SK-N-SH treated with all-trans-retinoic acid at 6 μM for 48 hours (cell line): Measurements from ENCODE around the gene TSGA10IP.
"Not testable (repeated sequence)": the region's sequence is repeated elsewhere in the genome, so short reads cannot be mapped to it uniquely, and the experiment has no call there.

Experiments
- ATAC-seq: fragments of 200-7000 bp; cut with Tn5 transposase; 3 replicates; pipeline ENCODE4 v1.9.1; 2020; ENCODE audit warnings: mild to moderate bottlenecking, moderate library complexity
- ARNTL ChIP-seq: fragments of 450-650 bp; formaldehyde crosslinking; IDR thresholded peaks from 2 replicates; pipeline ENCODE4 v1.5.0; 2020; ENCODE audit warnings: low read depth, mild to moderate bottlenecking, moderate library complexity, borderline replicate concordance
- BACH2 ChIP-seq: fragments of 250-450 bp; sonication (Bioruptor Pico); IDR thresholded peaks from 2 replicates; pipeline ENCODE4 v1.9.0; 2021; ENCODE audit warnings: mild to moderate bottlenecking, borderline replicate concordance
- CREB5 ChIP-seq: fragments of 250-450 bp; sonication (Bioruptor Pico); IDR thresholded peaks from 2 replicates; pipeline ENCODE4 v1.5.1; 2020; ENCODE audit warnings: low read depth, mild to moderate bottlenecking, moderate library complexity
- CSDC2 ChIP-seq: fragments of 250-450 bp; sonication (Bioruptor Pico); IDR thresholded peaks from 2 replicates; pipeline ENCODE4 v1.5.0; 2020; ENCODE audit warnings: mild to moderate bottlenecking, moderate library complexity
- CSRNP3 ChIP-seq: fragments of 250-450 bp; sonication (Bioruptor Pico); IDR thresholded peaks from 2 replicates; pipeline ENCODE4 v1.5.1; 2021; ENCODE audit warnings: mild to moderate bottlenecking, moderate library complexity
- ESRRG ChIP-seq: fragments of 250-450 bp; sonication (Bioruptor Pico); IDR thresholded peaks from 2 replicates; pipeline ENCODE4 v1.6.1; 2021; ENCODE audit warnings: mild to moderate bottlenecking
- GLIS3 ChIP-seq: fragments of 250-450 bp; sonication (Bioruptor Pico); IDR thresholded peaks from 2 replicates; pipeline ENCODE4 v1.5.0; 2020; ENCODE audit warnings: mild to moderate bottlenecking, moderate library complexity
- ISL1 ChIP-seq: fragments of 250-450 bp; sonication (Bioruptor Pico); IDR thresholded peaks from 2 replicates; pipeline ENCODE4 v2.1.2; 2022; ENCODE audit warnings: mild to moderate bottlenecking, moderate library complexity
- OSR1 ChIP-seq: fragments of 250-450 bp; sonication (Bioruptor Pico); IDR thresholded peaks from 2 replicates; pipeline ENCODE4 v1.8.0; 2022; ENCODE audit warnings: moderate library complexity, mild to moderate bottlenecking, inconsistent platforms
- PATZ1 ChIP-seq: fragments of 250-450 bp; sonication (Bioruptor Pico); IDR thresholded peaks from 2 replicates; pipeline ENCODE4 v1.8.0; 2020; ENCODE audit warnings: mild to moderate bottlenecking, moderate library complexity, borderline replicate concordance
- POU6F1 ChIP-seq: fragments of 250-450 bp; sonication (Bioruptor Pico); IDR thresholded peaks from 2 replicates; pipeline ENCODE4 v1.8.0; 2021; ENCODE audit warnings: low read depth, mild to moderate bottlenecking, moderate library complexity, borderline replicate concordance
- PPARA ChIP-seq: fragments of 250-450 bp; sonication (Bioruptor Pico); IDR thresholded peaks from 2 replicates; pipeline ENCODE4 v1.5.0; 2020; ENCODE audit warnings: mild to moderate bottlenecking, borderline replicate concordance
- RARB ChIP-seq: fragments of 250-450 bp; sonication (Bioruptor Pico); IDR thresholded peaks from 2 replicates; pipeline ENCODE4 v1.8.0; 2021; ENCODE audit warnings: mild to moderate bottlenecking, moderate library complexity
- SNAI2 ChIP-seq: fragments of 250-450 bp; sonication (Bioruptor Pico); IDR thresholded peaks from 2 replicates; pipeline ENCODE4 v1.5.0; 2020; ENCODE audit warnings: mild to moderate bottlenecking, moderate library complexity
- TCF4 ChIP-seq: fragments of 250-450 bp; sonication (Bioruptor Pico); IDR thresholded peaks from 2 replicates; pipeline ENCODE4 v1.8.0; 2021; ENCODE audit warnings: mild to moderate bottlenecking, moderate library complexity, borderline replicate concordance
- TOX ChIP-seq: fragments of 250-450 bp; sonication (Bioruptor Pico); IDR thresholded peaks from 2 replicates; pipeline ENCODE4 v1.8.0; 2021; ENCODE audit warnings: mild to moderate bottlenecking, moderate library complexity, borderline replicate concordance
- ZC3H10 ChIP-seq: fragments of 250-450 bp; sonication (Bioruptor Pico); IDR thresholded peaks from 2 replicates; pipeline ENCODE4 v1.5.1; 2021; ENCODE audit warnings: mild to moderate bottlenecking, moderate library complexity
- ZFP3 ChIP-seq: fragments of 250-450 bp; sonication (Bioruptor Pico); IDR thresholded peaks from 2 replicates; pipeline ENCODE4 v1.5.0; 2020; ENCODE audit warnings: mild to moderate bottlenecking, moderate library complexity
- ZNF565 ChIP-seq: fragments of 450-650 bp; formaldehyde crosslinking; conservative IDR thresholded peaks from 2 replicates; pipeline ENCODE4 v1.5.0; 2020; ENCODE audit warnings: low read depth, mild to moderate bottlenecking, moderate library complexity
- ZNF70 ChIP-seq: fragments of 450-650 bp; formaldehyde crosslinking; IDR thresholded peaks from 2 replicates; pipeline ENCODE4 v1.5.0; 2020; ENCODE audit warnings: mild to moderate bottlenecking, moderate library complexity
- ZNF8 ChIP-seq: fragments of 450-650 bp; formaldehyde crosslinking; IDR thresholded peaks from 2 replicates; pipeline ENCODE4 v1.5.0; 2020; ENCODE audit warnings: mild to moderate bottlenecking, moderate library complexity

The TSGA10IP gene

GRCh38 chr11:65947133-65947532 lies 1.9 kb downstream of the TSGA10IP start:
- TF ChIP-seq RARB (CRISPR knock-in tag), result no peak
- ATAC-seq, result no peak; the same call in 2 of the 3 replicates

- TF ChIP-seq CREB5 (CRISPR knock-in tag) (no peak), ESRRG (CRISPR knock-in tag) (no peak), ISL1 (CRISPR knock-in tag) (no peak), CSDC2 (CRISPR knock-in tag) (no peak), TOX (CRISPR knock-in tag) (no peak), POU6F1 (CRISPR knock-in tag) (no peak), BACH2 (CRISPR knock-in tag) (no peak), ARNTL (CRISPR knock-in tag) (no peak), ZC3H10 (no peak), CSRNP3 (CRISPR knock-in tag) (no peak), PATZ1 (CRISPR knock-in tag) (no peak), TCF4 (CRISPR knock-in tag) (no peak), SNAI2 (CRISPR knock-in tag) (no peak), ZFP3 (CRISPR knock-in tag) (no peak), OSR1 (no peak), RARB (CRISPR knock-in tag) (no peak), PPARA (no peak), ZNF8 (CRISPR knock-in tag) (no peak), ZNF70 (CRISPR knock-in tag) (no peak), ZNF565 (CRISPR knock-in tag) (no peak)
- ATAC-seq, result no peak
Measured at GRCh38 chr11:65947603-65948125, 2.4 kb downstream of the TSGA10IP start.

GRCh38 chr11:65950711-65951110 lies 5.4 kb downstream of the TSGA10IP start:
- not testable (repeated sequence) for ATAC-seq

- not testable (repeated sequence) for ATAC-seq
Measured at GRCh38 chr11:65951641-65952040, 6.4 kb downstream of the TSGA10IP start.

- ATAC-seq, result no peak
- TF ChIP-seq ZNF8 (CRISPR knock-in tag), result no peak
- no peak for TF ChIP-seq CSRNP3 (CRISPR knock-in tag)
- no peak for TF ChIP-seq ZNF565 (CRISPR knock-in tag)
- TF ChIP-seq TCF4 (CRISPR knock-in tag), result no peak
- TF ChIP-seq PATZ1 (CRISPR knock-in tag), result no peak
- TF ChIP-seq GLIS3 (CRISPR knock-in tag), result no peak
- TF ChIP-seq CREB5 (CRISPR knock-in tag), result no peak
- no peak for TF ChIP-seq ESRRG (CRISPR knock-in tag)
- no peak for TF ChIP-seq OSR1
- no peak for TF ChIP-seq RARB (CRISPR knock-in tag)
Measured at GRCh38 chr11:65952052-65952521, 6.8 kb downstream of the TSGA10IP start.
